GM18502 (cell line): ENCODE results near the gene DARS1.
"Not testable (repeated sequence)": the region's sequence is repeated elsewhere in the genome, so short reads cannot be mapped to it uniquely, and the experiment has no call there.

Experiments
- ATAC-seq: cut with Tn5 transposase; IDR thresholded peaks from one replicate; pipeline ENCODE4 v1.9.1; 2021; ENCODE audit warnings: mild to moderate bottlenecking; ENCODE audit not compliant: unreplicated experiment, poor library complexity

The DARS1 gene

GRCh38 chr2:135986507-135986906 is 1.1 kb upstream of the DARS1 start:
- ATAC-seq = no peak

GRCh38 chr2:135985826-135986393 is 484 bp upstream of the DARS1 start:
- peak; percentile 60 for ATAC-seq

- ATAC-seq = peak; percentile 46
These were observed 1.0 kb downstream of the DARS1 start for GRCh38 chr2:135984199-135985017.

- no peak for ATAC-seq
These were observed 4.9 kb downstream of the DARS1 start for GRCh38 chr2:135980434-135981079.

GRCh38 chr2:135975702-135976101 is 9.7 kb downstream of the DARS1 start:
- no peak for ATAC-seq

- no peak for ATAC-seq
These were observed 11.4 kb downstream of the DARS1 start for GRCh38 chr2:135974036-135974435.

GRCh38 chr2:135969655-135970387 is 15.6 kb downstream of the DARS1 start:
- ATAC-seq = no peak

- no peak for ATAC-seq
These were observed 19.7 kb downstream of the DARS1 start for GRCh38 chr2:135965756-135966155.

- not testable (repeated sequence) for ATAC-seq
These were observed 21.0 kb downstream of the DARS1 start for GRCh38 chr2:135964404-135964803.

- ATAC-seq = no peak
These were observed 21.6 kb downstream of the DARS1 start for GRCh38 chr2:135963841-135964240.

GRCh38 chr2:135962366-135963123 is 22.9 kb downstream of the DARS1 start:
- no peak for ATAC-seq

GRCh38 chr2:135960656-135961551 is 24.5 kb downstream of the DARS1 start:
- no peak for ATAC-seq

- ATAC-seq = no peak
These were observed 25.3 kb downstream of the DARS1 start for GRCh38 chr2:135960150-135960549.

GRCh38 chr2:135958927-135959326 is 26.5 kb downstream of the DARS1 start:
- not testable (repeated sequence) for ATAC-seq

GRCh38 chr2:135954020-135954601 is 31.3 kb downstream of the DARS1 start:
- no peak for ATAC-seq

- ATAC-seq = no peak
These were observed 32.5 kb downstream of the DARS1 start for GRCh38 chr2:135952891-135953290.

GRCh38 chr2:135951041-135951583 is 34.3 kb downstream of the DARS1 start:
- no peak for ATAC-seq

GRCh38 chr2:135949451-135950234 is 35.8 kb downstream of the DARS1 start:
- ATAC-seq = no peak
